HEK293 (cell line): ENCODE results near the gene GON7.
A peak's percentile ranks its signal among the peaks of the same experiment; 100 is the strongest.

Experiments used
- CTCF ChIA-PET: fragments of 350-600 bp; formaldehyde crosslinking; extraction: SDS; loops from one replicate; lab custom pipeline; 2021; ENCODE audit warnings: antibody characterized with exemption; lab: Yijun Ruan, JAX
- POLR2A ChIA-PET: fragments of 300-600 bp; formaldehyde crosslinking; extraction: SDS; loops from one replicate; lab custom pipeline; 2020; ENCODE audit warnings: antibody characterized with exemption, inconsistent platforms; lab: Yijun Ruan, JAX
- H3K27ac ChIP-seq: fragments of 200-500 bp; sonication (Bioruptor generic); 2 replicates; pipeline ENCODE4 v1.5.1; 2014; ENCODE audit warnings: low read depth, low read length, control low read depth, inconsistent platforms; ENCODE audit errors: extremely low read depth
- H3K36me3 ChIP-seq, 2 experiments: fragments of 200-500 bp in 1 of 2; sonication (Bioruptor generic) in 1 of 2; 1 replicate in 1 of 2; 2 replicates in 1 of 2; pipeline ENCODE4 v1.5.1; 2014 to 2017; ENCODE audit warnings: inconsistent platforms in 2 of 2, low read length in 2 of 2; ENCODE audit not compliant: control insufficient read depth in 2 of 2, insufficient read depth in 1 of 2
- H3K4me1 ChIP-seq: fragments of 200-500 bp; sonication (Bioruptor generic); 2 replicates; pipeline ENCODE4 v1.5.1; 2014; ENCODE audit warnings: mild to moderate bottlenecking, low read length, inconsistent platforms; ENCODE audit not compliant: control insufficient read depth, insufficient read depth
- H3K4me3 ChIP-seq: 2 replicates; pipeline ENCODE4 v1.5.1; 2011; ENCODE audit warnings: low read depth, mild to moderate bottlenecking, control low read depth, low read length, moderate library complexity
- H3K9me3 ChIP-seq: fragments of 200-500 bp; sonication (Bioruptor generic); 2 replicates; pipeline ENCODE4 v1.5.1; 2014; ENCODE audit warnings: low read depth, low read length, inconsistent platforms; ENCODE audit not compliant: control insufficient read depth, insufficient read depth
- EGR2 ChIP-seq: fragments of 450-650 bp; formaldehyde crosslinking; IDR thresholded peaks from 2 replicates; pipeline ENCODE4 v1.5.1; 2016; ENCODE audit warnings: low read depth, missing biosample characterization, missing genetic modification characterization
- ELK4 ChIP-seq: IDR thresholded peaks from 2 replicates; pipeline ENCODE4 v1.6.1; 2011; ENCODE audit warnings: mild to moderate bottlenecking, low read depth, low read length, borderline replicate concordance
- KLF16 ChIP-seq: fragments of 450-650 bp; formaldehyde crosslinking; IDR thresholded peaks from 2 replicates; pipeline ENCODE4 v1.5.1; 2017; ENCODE audit warnings: missing biosample characterization, missing genetic modification characterization
- PRDM1 ChIP-seq: fragments of 450-650 bp; formaldehyde crosslinking; IDR thresholded peaks from 2 replicates; pipeline ENCODE4; 2016; ENCODE audit warnings: missing biosample characterization, missing genetic modification characterization
- SALL2 ChIP-seq: fragments of 450-650 bp; formaldehyde crosslinking; IDR thresholded peaks from 2 replicates; pipeline ENCODE4 v1.5.0; 2017; ENCODE audit warnings: missing biosample characterization, mild to moderate bottlenecking, missing genetic modification characterization, borderline replicate concordance
- TRIM28 ChIP-seq: IDR thresholded peaks from 2 replicates; pipeline ENCODE4 v1.6.1; 2011; ENCODE audit warnings: low read length, control low read depth, borderline replicate concordance
- ZBTB1 ChIP-seq: fragments of 450-650 bp; formaldehyde crosslinking; IDR thresholded peaks from 2 replicates; pipeline ENCODE4 v1.5.1; 2016; ENCODE audit warnings: missing biosample characterization, missing genetic modification characterization
- ZBTB10 ChIP-seq: fragments of 450-650 bp; formaldehyde crosslinking; IDR thresholded peaks from 2 replicates; pipeline ENCODE4 v1.5.1; 2016; ENCODE audit warnings: missing biosample characterization, missing genetic modification characterization
- ZBTB48 ChIP-seq: fragments of 450-650 bp; formaldehyde crosslinking; IDR thresholded peaks from 2 replicates; pipeline ENCODE4 v1.5.1; 2016; ENCODE audit warnings: missing biosample characterization, missing genetic modification characterization
- ZFHX2 ChIP-seq: fragments of 450-650 bp; formaldehyde crosslinking; conservative IDR thresholded peaks from 2 replicates; pipeline ENCODE4 v1.5.1; 2016; ENCODE audit warnings: missing biosample characterization, missing genetic modification characterization
- ZNF121 ChIP-seq: fragments of 450-650 bp; formaldehyde crosslinking; IDR thresholded peaks from 2 replicates; pipeline ENCODE4 v1.5.1; 2016; ENCODE audit warnings: missing biosample characterization, missing genetic modification characterization
- ZNF398 ChIP-seq: fragments of 450-650 bp; formaldehyde crosslinking; IDR thresholded peaks from 2 replicates; pipeline ENCODE4 v1.5.1; 2017; ENCODE audit warnings: missing biosample characterization, missing genetic modification characterization
- ZNF518A ChIP-seq: fragments of 450-650 bp; formaldehyde crosslinking; conservative IDR thresholded peaks from 2 replicates; pipeline ENCODE4 v1.5.1; 2016; ENCODE audit warnings: low read depth, missing biosample characterization, missing genetic modification characterization
- ZNF549 ChIP-seq: fragments of 450-650 bp; IDR thresholded peaks from 2 replicates; pipeline ENCODE4 v1.5.1; 2018; ENCODE audit warnings: missing biosample characterization, missing genetic modification characterization, mild to moderate bottlenecking, inconsistent platforms, moderate library complexity
- ZNF585B ChIP-seq: fragments of 450-650 bp; formaldehyde crosslinking; IDR thresholded peaks from 2 replicates; pipeline ENCODE4 v1.5.1; 2016; ENCODE audit warnings: missing biosample characterization, missing genetic modification characterization
- ZNF626 ChIP-seq: fragments of 450-650 bp; sonication (Bioruptor Pico); formaldehyde crosslinking; IDR thresholded peaks from 2 replicates; pipeline ENCODE4 v1.5.1; 2018; ENCODE audit warnings: missing biosample characterization, missing genetic modification characterization, inconsistent platforms
- ZNF660 ChIP-seq: fragments of 450-650 bp; IDR thresholded peaks from 2 replicates; pipeline ENCODE4 v1.5.1; 2018; ENCODE audit warnings: missing biosample characterization, mild to moderate bottlenecking, missing genetic modification characterization
- ZNF677 ChIP-seq: fragments of 450-650 bp; IDR thresholded peaks from 2 replicates; pipeline ENCODE4 v1.5.0; 2018; ENCODE audit warnings: missing biosample characterization, mild to moderate bottlenecking, missing genetic modification characterization, moderate library complexity
- ZNF776 ChIP-seq: fragments of 450-650 bp; formaldehyde crosslinking; IDR thresholded peaks from 2 replicates; pipeline ENCODE4 v1.5.0; 2017; ENCODE audit warnings: missing biosample characterization, missing genetic modification characterization, borderline replicate concordance
- ZSCAN4 ChIP-seq: fragments of 450-650 bp; formaldehyde crosslinking; IDR thresholded peaks from 2 replicates; pipeline ENCODE4 v1.5.1; 2017; ENCODE audit warnings: missing biosample characterization, missing genetic modification characterization

Gene GON7

GRCh38 chr14:93199031-93199430 lies 7.8 kb downstream of the GON7 start (continued):
- TF ChIP-seq PRDM1 (tag by site-specific recombination), result no peak
- no peak for TF ChIP-seq KLF16 (tag by site-specific recombination)
- TF ChIP-seq SALL2, result no peak
- no peak for TF ChIP-seq ZNF677 (tag by site-specific recombination)
- no peak for TF ChIP-seq TRIM28
- TF ChIP-seq ZNF549 (tag by site-specific recombination), result no peak
- TF ChIP-seq ZBTB48, result no peak
- TF ChIP-seq, all 188 proteins: peak for 0

GRCh38 chr14:93195316-93195999 lies 11.4 kb downstream of the GON7 start:
- ChIA-PET CTCF (interaction anchor here (0.6 to 0.9 kb wide), 2 partner anchors 11 to 606 kb away, joined by 3 to 4 read pairs; partner anchors contain the start of genes GON7 and UBR7), POLR2A (interaction anchor here (1.9 kb wide), 1 partner anchor 11 kb away, joined by 6 read pairs; the partner anchor contains the start of genes LYSET and MOAP1)
- TF ChIP-seq ZNF121 (tag by site-specific recombination), result peak; percentile 55; the same call in 1 of the 2 replicates
- TF ChIP-seq ELK4, result no peak
- H3K36me3 ChIP-seq, result peaks cover 0 to under 1% of the 10 kb centered on the region in 2 experiments; a peak in 1 of 3 replicates
- no peak overlapping the region for H3K27ac ChIP-seq
- H3K4me3 ChIP-seq, result no peak overlapping the region
- no peaks in the 10 kb centered on the region for H3K9me3 ChIP-seq
- H3K4me1 ChIP-seq, result no peaks in the 10 kb centered on the region

GRCh38 chr14:93186956-93187355 lies 19.9 kb downstream of the GON7 start:
- Histone ChIP-seq H3K9me3 (no peaks in the 10 kb centered on the region), H3K4me1 (peaks cover 6% of the 10 kb centered on the region; the same call in 1 of the 2 replicates), H3K27ac (no peak overlapping the region), H3K4me3 (no peak overlapping the region), H3K36me3 (peaks cover 26 to 43% of the 10 kb centered on the region in 2 experiments)
- ChIA-PET POLR2A (interaction anchor here (1.1 to 4.7 kb wide), 2 partner anchors 19 to 27 kb away, joined by 3 to 44 read pairs; partner anchors contain the start of genes GON7 and UBR7), CTCF (interaction anchor here (0.8 to 1.5 kb wide), 2 partner anchors 21 to 74 kb away, joined by 5 read pairs; no protein-coding TSS in a partner anchor)
- TF ChIP-seq ZNF626 (tag by site-specific recombination) (no peak), ZNF585B (tag by site-specific recombination) (no peak), ZFHX2 (tag by site-specific recombination) (no peak), ZNF398 (no peak), ZNF776 (tag by site-specific recombination) (no peak), ZNF660 (tag by site-specific recombination) (no peak), EGR2 (no peak), ZNF518A (tag by site-specific recombination) (no peak), ZBTB1 (no peak), ZSCAN4 (tag by site-specific recombination) (no peak), PRDM1 (tag by site-specific recombination) (no peak), ZBTB10 (tag by site-specific recombination) (no peak)
